Nucleus accumbens (tissue), 56 donors: ENCODE data around the gene PSMA8.
"Not testable (repeated sequence)": the region's sequence is repeated elsewhere in the genome, so short reads cannot be mapped to it uniquely, and the experiment has no call there.

Experiments used
- DNase-seq, 56 donors: peaks; one replicate each; lab custom pipeline; 2025; lab: John Stamatoyannopoulos, UW

PSMA8 gene

GRCh38 chr18:26133652-26134051, at the start of gene PSMA8:
Gene PSMA8, plus strand, starts transcription at chr18:26133869. Its CDS starts 97 bp downstream, at chr18:26133966.
- DNase-seq, result no peak

- DNase-seq, result no peak
Observed at GRCh38 chr18:26085056-26085455, 48.6 kb upstream of the PSMA8 start.

- no peak for DNase-seq
Observed at GRCh38 chr18:26086959-26087358, 46.7 kb upstream of the PSMA8 start.

GRCh38 chr18:26088487-26088886, 45.2 kb upstream of the PSMA8 start:
- no peak for DNase-seq

- DNase-seq, result peak in 34 of 56 donors; percentile 0 to 61 (median 24)
Observed at GRCh38 chr18:26089293-26090129, 44.2 kb upstream of the PSMA8 start.

- peak; percentile 33 to 99 (median 92) for DNase-seq
Observed at GRCh38 chr18:26090130-26091046, 43.3 kb upstream of the PSMA8 start, which contains the start of gene SS18. Gene SS18, minus strand, starts transcription at chr18:26090613. Its CDS starts 44 bp downstream, at chr18:26090569.

- peak in 9 of 56 donors; percentile 8 to 77 (median 65) for DNase-seq
Observed at GRCh38 chr18:26091047-26091630, 42.5 kb upstream of the PSMA8 start.

- DNase-seq, result no peak
Observed at GRCh38 chr18:26096852-26097251, 36.8 kb upstream of the PSMA8 start.

GRCh38 chr18:26097563-26097962, 36.1 kb upstream of the PSMA8 start:
- DNase-seq, result no peak

GRCh38 chr18:26103579-26103978, 30.1 kb upstream of the PSMA8 start:
- DNase-seq, result no peak

GRCh38 chr18:26104035-26104434, 29.6 kb upstream of the PSMA8 start:
- no peak for DNase-seq

- no peak for DNase-seq
Observed at GRCh38 chr18:26119246-26119645, 14.4 kb upstream of the PSMA8 start.

- no peak for DNase-seq
Observed at GRCh38 chr18:26121476-26121875, 12.2 kb upstream of the PSMA8 start.

GRCh38 chr18:26121994-26122393, 11.7 kb upstream of the PSMA8 start:
- DNase-seq, result not testable (repeated sequence)

- DNase-seq, result no peak
Observed at GRCh38 chr18:26127786-26128185, 5.9 kb upstream of the PSMA8 start.

- DNase-seq, result not testable (repeated sequence)
Observed at GRCh38 chr18:26128192-26128591, 5.5 kb upstream of the PSMA8 start.

GRCh38 chr18:26134107-26134506, 438 bp downstream of the PSMA8 start:
- no peak for DNase-seq

GRCh38 chr18:26135548-26135947, 1.9 kb downstream of the PSMA8 start:
- no peak for DNase-seq

- DNase-seq, result no peak
Observed at GRCh38 chr18:26157326-26157725, 23.7 kb downstream of the PSMA8 start.

GRCh38 chr18:26159353-26159752, 25.7 kb downstream of the PSMA8 start:
- no peak for DNase-seq

- no peak for DNase-seq
Observed at GRCh38 chr18:26164571-26164970, 30.9 kb downstream of the PSMA8 start.
